H54 (cell line): Measurements from ENCODE around the gene PAQR4.
A peak's percentile ranks its signal among the peaks of the same experiment; 100 is the strongest.

Experiments used
- DNase-seq: peaks from one replicate; pipeline ENCODE4 v3.0.0; 2011; ENCODE audit warnings: low spot score, mixed read lengths; ENCODE audit not compliant: insufficient read length
- FAIRE-seq: peaks from 3 replicates; lab custom pipeline; 2011; peaks lifted over from hg19 to GRCh38; lab: Jason Lieb, UNC
- POLR2A ChIP-seq: IDR thresholded peaks from 2 replicates; pipeline ENCODE4 v1.6.1; 2011; ENCODE audit warnings: low read depth, mild to moderate bottlenecking, low read length

PAQR4 gene

DNA sequence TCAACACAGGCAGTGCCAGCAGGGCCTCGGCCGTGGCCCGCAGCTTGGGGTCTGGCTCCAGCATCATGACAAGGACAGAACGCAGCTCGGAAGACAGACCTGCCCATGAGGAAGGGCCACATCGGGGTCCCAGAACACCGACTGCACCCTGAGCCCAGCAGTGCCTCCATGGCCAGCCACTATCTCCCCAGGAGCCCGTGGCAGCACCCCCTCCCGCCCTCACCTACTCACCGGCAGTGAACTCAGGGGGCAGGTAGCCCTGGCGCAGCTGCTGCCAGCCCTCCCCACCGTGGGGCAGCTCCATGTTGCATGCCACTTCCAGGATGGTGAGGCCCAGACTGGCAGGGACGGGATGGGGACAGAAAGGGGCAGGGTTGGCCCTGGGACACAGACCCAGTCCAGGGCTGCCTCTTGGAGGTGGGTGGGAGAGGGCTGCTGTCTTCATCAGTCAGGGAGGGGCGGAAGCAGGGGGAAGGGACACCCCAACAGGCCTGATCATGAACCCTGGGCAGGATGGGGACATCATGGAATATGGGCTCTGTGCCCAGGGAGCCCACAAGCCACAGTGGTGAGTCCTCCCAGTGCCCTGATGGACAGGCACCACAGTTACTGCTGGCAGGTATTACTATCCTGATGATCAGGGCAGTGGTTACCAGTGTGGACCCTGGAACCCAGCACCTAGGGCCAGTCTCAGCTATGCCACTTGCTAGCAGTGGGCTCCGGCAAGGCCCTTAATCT, 5.3 kb downstream of the PAQR4 start:
- FAIRE-seq = no peak

DNA sequence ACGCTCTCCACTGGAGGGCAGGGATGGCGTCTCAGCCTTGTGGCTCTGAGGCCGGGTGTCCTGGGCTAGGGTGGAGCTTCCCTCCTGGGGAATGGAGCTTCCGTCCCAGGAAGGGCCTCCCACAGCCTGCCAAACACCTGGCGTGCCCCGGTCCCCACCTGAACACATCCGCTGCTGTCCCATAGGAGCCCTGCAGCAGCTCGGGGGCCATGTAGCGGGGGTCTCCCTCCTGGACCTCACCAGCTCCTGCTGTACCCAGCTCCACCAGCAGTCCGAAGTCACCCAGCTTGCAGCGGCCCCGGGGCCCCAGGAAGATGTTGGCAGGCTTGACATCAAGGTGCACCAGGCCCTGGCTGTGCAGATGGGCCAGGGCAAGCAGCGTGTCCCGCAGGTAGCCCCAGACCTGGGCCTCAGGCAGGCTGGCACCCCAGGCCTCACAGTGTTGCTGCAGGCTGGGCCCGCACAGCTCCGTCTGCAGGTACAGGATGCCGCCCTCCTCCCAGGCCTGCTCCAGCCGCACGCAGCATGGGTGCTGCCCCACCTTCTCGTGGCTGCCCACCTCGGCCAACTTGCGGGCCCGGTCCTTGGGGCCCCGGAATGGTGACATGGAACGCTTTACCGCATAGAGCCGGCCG, 6.1 kb downstream of the PAQR4 start:
- no peak for FAIRE-seq
- TF ChIP-seq POLR2A = no peak
- no peak for DNase-seq

More for the DNA sequence above, 5.3 kb downstream of the PAQR4 start:
- TF ChIP-seq POLR2A = no peak
- no peak for DNase-seq

DNA sequence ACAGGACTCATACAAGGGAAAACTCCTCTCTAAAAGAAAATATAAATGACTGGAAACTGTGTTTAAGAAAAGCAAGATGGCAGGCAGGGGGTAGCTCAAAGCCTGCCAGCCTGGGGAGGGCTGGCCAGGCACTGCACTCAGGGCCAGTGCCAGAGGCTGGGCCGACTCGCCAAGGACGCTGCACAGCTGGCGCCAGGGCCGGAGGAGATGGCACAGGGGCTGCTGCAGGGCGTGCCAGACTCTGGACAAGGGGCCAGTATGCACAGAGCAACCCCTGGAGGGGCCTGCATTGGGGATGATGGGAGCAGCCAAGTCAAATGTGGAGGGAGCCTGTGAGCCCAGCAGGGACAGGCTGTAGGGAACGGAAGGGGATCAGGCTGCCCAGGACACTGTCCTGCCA, 7.1 kb downstream of the PAQR4 start:
- FAIRE-seq (no peak), DNase-seq (no peak)
- no peak for TF ChIP-seq POLR2A

DNA sequence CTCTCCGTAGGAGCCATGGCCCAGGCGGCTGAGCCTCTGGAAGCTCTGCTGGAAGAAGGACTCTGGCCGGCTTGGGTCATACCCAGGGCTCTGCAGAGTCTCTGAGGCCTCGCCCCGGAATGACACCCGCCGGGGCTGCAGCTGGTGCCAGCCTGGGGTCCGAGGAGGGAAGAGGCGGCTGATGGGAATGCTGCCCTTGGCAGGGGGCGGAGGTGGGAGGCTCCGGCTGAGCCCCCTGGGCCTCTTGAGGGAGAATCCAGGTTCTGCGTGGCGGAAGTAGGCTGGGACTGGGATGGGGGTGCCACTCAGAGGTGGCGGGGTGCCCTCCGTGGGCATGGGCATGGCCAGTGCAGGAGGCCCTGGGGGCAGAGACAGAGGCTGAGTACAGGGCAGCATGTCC, 7.5 kb downstream of the PAQR4 start:
- FAIRE-seq = no peak
- no peak for DNase-seq

DNA sequence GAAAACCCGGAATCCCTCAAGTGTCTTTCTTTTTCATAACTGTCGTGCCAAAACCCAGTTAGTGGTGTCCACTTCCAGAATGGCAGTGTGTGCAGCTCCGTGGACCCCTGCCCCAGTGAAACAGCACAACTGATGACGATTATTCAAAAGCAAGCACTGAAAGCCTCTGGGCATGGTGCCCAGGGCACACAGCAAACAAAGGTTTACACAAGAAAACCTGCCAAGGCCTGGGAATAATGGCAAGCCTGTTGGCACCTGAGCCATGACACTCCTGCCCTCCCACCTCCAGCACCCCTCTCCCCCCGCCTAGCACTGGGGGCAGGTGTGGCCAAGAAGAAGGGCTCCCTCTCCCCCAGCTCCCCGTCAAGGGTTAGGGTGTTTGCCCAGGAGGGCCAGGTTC, 8.3 kb downstream of the PAQR4 start:
- TF ChIP-seq POLR2A = no peak
- FAIRE-seq (no peak), DNase-seq (no peak)

More for the DNA sequence above, 7.5 kb downstream of the PAQR4 start:
- no peak for TF ChIP-seq POLR2A

DNA sequence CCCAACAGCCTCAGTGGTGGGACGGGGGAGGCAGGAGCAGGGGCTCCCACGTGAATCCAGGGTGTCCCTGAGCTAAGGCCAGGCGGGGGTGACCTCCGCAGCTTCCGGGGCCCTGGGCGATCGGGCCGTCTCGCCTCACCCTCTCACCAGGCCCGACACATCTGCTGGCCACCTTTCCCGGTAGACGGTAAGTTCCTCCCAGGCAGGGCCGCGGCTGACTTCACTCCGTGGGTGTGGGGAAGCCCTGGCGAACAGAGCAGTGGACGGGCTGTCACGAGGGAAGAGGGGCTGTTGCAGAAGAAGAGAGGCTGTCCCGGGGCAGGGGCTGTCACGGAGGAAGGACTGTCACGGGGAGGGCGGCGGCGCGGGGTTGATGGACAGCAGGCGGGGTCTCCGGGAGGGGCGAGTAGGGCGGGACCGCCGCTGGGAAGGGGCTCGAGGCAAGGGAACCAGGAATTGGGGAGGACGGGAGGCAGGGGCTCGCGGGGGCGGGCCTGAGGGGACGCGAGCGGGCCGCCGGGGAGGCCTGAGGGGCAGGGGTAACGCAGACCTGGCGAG, 10.6 kb downstream of the PAQR4 start:
- DNase-seq = peak; percentile 36
- no peak for FAIRE-seq
- TF ChIP-seq POLR2A = no peak

DNA sequence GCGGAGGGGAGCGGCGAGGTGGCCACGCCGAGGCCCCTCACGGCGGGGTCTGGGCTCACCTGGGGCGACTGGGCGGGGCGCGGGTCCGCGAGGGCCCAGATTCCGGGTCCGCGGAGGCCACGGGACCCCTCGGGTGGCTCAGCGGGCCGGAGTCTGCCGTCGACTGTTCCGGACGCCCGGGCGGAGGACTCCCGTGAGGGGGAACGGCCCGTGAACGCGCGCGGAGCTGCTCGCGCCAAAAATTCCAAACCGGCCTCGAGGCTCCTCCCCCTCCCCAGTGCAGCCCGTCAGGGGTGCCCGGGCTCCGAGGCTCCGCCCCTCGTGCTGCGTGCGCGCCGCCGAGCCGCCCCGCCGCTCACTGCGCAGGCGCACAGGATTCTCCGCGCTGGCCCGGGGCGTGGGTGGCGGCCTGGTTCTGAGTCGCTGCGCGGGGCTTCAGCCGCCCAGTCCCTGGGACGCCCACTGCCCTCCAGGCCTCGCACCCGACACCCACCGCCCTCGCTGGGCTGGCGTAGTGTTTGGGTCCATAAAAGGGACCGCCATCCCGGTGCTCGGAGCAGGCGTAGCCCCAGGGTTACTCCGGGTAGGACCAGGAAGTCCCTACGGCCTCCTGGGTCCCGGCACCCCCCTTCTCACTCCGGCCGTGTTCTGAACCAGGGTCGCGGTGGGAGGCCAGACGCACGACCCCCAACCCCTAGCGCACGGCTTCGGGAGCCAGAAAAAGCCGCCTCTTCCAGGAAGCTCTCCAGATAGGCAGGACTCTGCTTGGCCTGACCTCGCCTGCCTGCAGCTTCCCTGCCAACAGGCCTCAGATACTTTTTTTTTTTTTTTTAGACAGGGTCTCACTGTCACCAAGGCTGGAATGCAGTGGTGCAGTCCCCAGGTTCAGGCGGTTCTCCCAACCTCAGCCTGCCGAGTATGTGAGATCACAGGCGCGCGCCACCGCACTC, 11.4 kb downstream of the PAQR4 start, which contains the start of gene PKMYT1:
PKMYT1 (minus strand) TSS at position 220 of the 950 bp plus-strand sequence. CDS start 789 bp downstream, outside the sequence.
- FAIRE-seq = no peak
- peak; percentile 79 for TF ChIP-seq POLR2A
- DNase-seq = peak; percentile 99

DNA sequence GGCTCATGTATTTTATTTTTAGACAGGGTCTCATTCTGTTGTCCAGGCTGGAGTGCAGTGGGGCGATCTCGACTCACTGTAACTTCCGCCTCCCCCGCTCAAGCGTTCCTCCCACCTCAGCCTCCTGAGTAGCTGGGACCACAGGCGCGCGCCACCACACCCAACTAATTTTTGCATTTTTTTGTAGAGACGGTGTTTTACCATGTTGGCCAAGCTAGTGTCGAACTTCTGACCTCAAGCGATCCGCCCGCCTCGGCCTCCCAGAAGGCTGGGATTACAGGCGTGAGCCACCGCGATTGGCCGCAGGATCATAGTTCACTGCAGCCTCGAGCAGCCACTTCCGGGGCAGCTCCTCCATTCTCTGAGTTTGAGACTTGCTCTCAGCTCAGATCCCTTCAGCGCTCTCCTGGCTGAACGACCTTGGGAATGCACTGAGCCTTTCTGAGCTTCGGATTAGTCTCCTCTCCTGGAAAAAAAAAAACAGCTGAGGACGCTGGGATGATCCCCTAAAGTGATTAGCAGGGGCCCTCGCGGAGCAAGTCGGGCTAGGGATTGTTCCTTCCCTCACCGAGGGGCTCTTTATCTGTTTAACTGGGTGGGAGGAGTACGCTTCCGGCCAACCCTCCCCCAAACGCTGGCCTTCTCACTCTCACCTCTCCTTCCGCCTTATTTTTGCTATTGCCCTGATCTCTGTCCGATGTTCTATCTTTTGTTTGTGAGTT, 12.2 kb downstream of the PAQR4 start:
- peak; percentile 14; the same call in 1 of the 2 replicates for TF ChIP-seq POLR2A
- FAIRE-seq (no peak), DNase-seq (no peak)

DNA sequence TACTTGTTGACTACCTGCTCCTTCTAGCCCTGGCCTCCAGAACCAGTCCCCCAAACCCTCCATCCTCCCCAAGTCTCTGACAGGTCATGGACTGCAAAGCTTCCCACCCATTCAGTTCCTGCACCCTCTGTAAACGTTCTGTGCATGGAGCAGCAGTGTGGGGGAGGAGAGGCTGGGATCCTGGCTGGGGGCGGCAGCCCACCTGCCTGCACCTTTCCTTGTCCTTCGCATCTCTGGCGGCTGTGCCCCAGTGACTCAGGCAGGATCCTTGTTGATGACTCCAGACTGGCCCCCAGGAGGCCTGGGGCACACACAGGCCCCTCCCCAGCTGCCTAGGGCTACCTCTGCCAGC, 12.7 kb downstream of the PAQR4 start:
- no peak for DNase-seq
- no peak for FAIRE-seq
- no peak for TF ChIP-seq POLR2A

DNA sequence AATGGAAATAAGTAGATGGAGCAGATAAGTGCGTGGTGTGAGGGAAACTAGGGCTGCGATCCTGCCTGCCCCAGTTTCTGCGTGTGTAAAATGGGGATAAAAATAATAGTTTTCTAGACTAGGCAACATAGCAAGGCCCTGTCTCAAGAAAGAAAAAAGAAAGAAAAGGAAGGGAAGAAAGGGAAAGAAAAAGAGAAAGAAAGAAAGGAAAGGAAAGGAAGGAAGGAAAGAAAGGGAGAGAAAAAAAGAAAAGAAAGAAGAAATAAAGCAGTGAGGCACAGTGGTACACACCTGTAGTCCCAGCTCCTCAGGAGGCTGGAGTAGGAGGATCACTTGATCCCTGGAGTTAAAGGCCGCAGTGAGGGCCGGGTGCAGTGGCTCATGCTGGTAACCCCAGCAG, 13.3 kb downstream of the PAQR4 start:
- no peak for DNase-seq
- TF ChIP-seq POLR2A = no peak
- FAIRE-seq = no peak

DNA sequence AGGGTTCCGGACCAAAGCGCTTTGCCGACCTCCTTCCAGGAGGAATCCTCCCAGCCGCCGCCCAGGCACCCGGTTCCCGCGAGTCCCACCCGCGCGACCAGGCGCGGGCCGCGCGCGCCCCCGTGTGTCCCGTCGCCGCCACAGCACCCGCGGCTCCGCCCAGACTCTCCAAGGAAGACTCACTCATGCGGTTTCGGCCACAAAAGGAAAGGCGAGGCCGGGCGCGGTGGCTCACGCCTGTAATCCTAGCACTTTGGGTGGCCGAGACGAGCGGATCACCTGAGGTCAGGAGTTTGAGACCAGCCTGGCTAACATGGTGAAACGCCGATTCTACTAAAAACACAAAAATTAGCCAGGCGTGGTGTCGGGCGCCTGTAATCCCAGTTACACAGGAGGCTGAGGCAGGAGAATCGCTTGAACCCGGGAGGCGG, 14.6 kb downstream of the PAQR4 start:
- no peak for TF ChIP-seq POLR2A
- DNase-seq (peak; percentile 89), FAIRE-seq (no peak)

DNA sequence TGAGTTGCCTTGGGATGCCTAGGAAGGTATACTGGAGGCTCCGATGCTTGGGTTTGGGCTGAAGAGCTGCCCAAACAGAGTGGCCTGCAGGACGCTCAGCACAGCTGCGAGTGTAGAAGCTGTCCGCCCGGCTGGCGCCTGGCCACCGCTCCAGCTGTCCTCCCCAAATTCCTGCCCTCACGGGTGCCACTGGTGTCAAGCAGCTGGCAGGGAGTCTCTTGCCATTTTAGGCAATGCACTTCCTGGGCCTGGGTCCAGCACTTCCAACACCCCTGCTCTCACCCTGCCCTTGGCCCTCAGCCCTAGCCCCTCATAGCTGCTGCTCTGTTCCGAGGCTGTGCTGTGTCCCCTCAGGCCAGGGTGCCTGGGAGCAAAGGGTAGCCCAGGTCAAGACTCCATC, 16.3 kb downstream of the PAQR4 start:
- DNase-seq (no peak), FAIRE-seq (no peak)
- TF ChIP-seq POLR2A = no peak

DNA sequence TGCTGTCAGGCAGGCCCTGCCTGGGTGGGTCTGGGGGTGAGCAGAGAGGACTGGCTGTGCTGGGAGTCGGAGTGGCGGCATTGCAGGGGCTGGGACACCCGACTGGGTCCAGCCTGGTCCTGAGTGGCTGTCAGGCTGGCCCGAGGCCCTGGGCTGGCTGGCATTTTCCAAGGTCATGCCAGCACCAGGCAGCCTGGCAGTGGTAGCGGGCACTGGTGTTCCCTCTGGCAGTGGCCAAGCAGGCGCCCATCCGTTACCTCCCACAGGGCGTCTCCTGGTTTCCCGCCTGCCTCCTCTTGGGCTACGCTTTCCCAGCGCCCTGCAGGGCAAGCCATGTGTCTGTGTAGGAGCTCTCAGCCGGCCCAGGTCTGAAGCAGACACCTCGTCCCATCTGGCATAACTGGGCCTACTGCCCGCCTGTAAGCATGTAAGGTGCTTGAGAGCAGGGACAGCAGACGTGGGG, 16.8 kb downstream of the PAQR4 start:
- no peak for DNase-seq
- no peak for FAIRE-seq
- TF ChIP-seq POLR2A = no peak
